H9 (cell line): ENCODE results near the gene MUC5AC. TPM values are rescaled to one million over a fixed set of nuclear protein-coding genes. Genes with fewer than 3 reads are reported as not detected.
"Not testable (repeated sequence)": the region's sequence is repeated elsewhere in the genome, so short reads cannot be mapped to it uniquely, and the experiment has no call there.

Experiments
- DNase-seq: peaks from one replicate; pipeline ENCODE4 v3.0.0-alpha.2; 2017
- H2AFZ ChIP-seq: one replicate; pipeline ENCODE4 v1.6.1; 2013; ENCODE audit warnings: mild to moderate bottlenecking, low read length, control low read depth, moderate library complexity
- H2AK5ac ChIP-seq: 2 replicates; pipeline ENCODE4 v1.6.1; 2013; ENCODE audit warnings: low read length, control low read depth, mixed read lengths; ENCODE audit not compliant: insufficient read length
- H2BK120ac ChIP-seq: one replicate; pipeline ENCODE4 v1.6.1; 2013; ENCODE audit warnings: low read depth, mild to moderate bottlenecking, low read length, control low read depth, inconsistent platforms; ENCODE audit not compliant: poor library complexity, severe bottlenecking
- H2BK12ac ChIP-seq: 2 replicates; pipeline ENCODE4 v1.6.1; 2013; ENCODE audit warnings: low read length, control low read depth, mixed read lengths, low read depth; ENCODE audit not compliant: insufficient read length
- H2BK15ac ChIP-seq: 2 replicates; pipeline ENCODE4 v1.6.1; 2013; ENCODE audit warnings: low read depth, low read length, control low read depth
- H2BK20ac ChIP-seq: one replicate; pipeline ENCODE4 v1.6.1; 2013; ENCODE audit warnings: low read depth, mild to moderate bottlenecking, low read length, control low read depth, inconsistent platforms; ENCODE audit not compliant: poor library complexity, severe bottlenecking
- H2BK5ac ChIP-seq: 2 replicates; pipeline ENCODE4 v1.6.1; 2013; ENCODE audit warnings: low read length, control low read depth, mixed read lengths; ENCODE audit not compliant: insufficient read length
- H3K14ac ChIP-seq: 2 replicates; pipeline ENCODE4 v1.6.1; 2013; ENCODE audit warnings: low read length, control low read depth; ENCODE audit not compliant: insufficient read depth
- H3K18ac ChIP-seq: 2 replicates; pipeline ENCODE4 v1.6.1; 2013; ENCODE audit warnings: low read depth, mild to moderate bottlenecking, mixed read lengths, low read length, control low read depth; ENCODE audit not compliant: insufficient read length
- H3K23ac ChIP-seq: 2 replicates; pipeline ENCODE4 v1.6.1; 2013; ENCODE audit warnings: low read length, control low read depth, mixed read lengths, low read depth; ENCODE audit not compliant: insufficient read length
- H3K23me2 ChIP-seq: 2 replicates; pipeline ENCODE4 v1.6.1; 2013; ENCODE audit warnings: low read depth, mild to moderate bottlenecking, mixed read lengths, low read length, control low read depth; ENCODE audit not compliant: insufficient read length, poor library complexity, severe bottlenecking
- H3K27ac ChIP-seq: 2 replicates; pipeline ENCODE4 v1.5.1; 2013; ENCODE audit warnings: low read length, control low read depth, mixed read lengths, low read depth; ENCODE audit not compliant: insufficient read length
- H3K27me3 ChIP-seq: 2 replicates; pipeline ENCODE4 v1.6.1; 2013; ENCODE audit warnings: low read length, control low read depth, inconsistent platforms; ENCODE audit not compliant: insufficient read depth
- H3K4ac ChIP-seq: 2 replicates; pipeline ENCODE4 v1.6.1; 2013; ENCODE audit warnings: low read depth, mild to moderate bottlenecking, control low read depth, inconsistent platforms, low read length, moderate library complexity
- H3K4me1 ChIP-seq: 2 replicates; pipeline ENCODE4 v1.6.1; 2013; ENCODE audit warnings: low read length, control low read depth, inconsistent platforms; ENCODE audit not compliant: insufficient read depth
- H3K4me2 ChIP-seq: 2 replicates; pipeline ENCODE4 v1.6.1; 2013; ENCODE audit warnings: low read length, control low read depth, mixed read lengths; ENCODE audit not compliant: insufficient read length, insufficient read depth
- H3K56ac ChIP-seq: 2 replicates; pipeline ENCODE4 v1.6.1; 2013; ENCODE audit warnings: low read depth, mild to moderate bottlenecking, mixed read lengths, low read length, control low read depth; ENCODE audit not compliant: insufficient read length
- H3K79me1 ChIP-seq: 2 replicates; pipeline ENCODE4 v1.6.1; 2013; ENCODE audit warnings: low read depth, mild to moderate bottlenecking, moderate library complexity, low read length, control low read depth, inconsistent platforms; ENCODE audit not compliant: insufficient read depth, poor library complexity, severe bottlenecking
- H3K79me2 ChIP-seq: 2 replicates; pipeline ENCODE4 v1.6.1; 2013; ENCODE audit warnings: low read length, control low read depth, inconsistent platforms; ENCODE audit not compliant: insufficient read depth
- H3K9ac ChIP-seq: 2 replicates; pipeline ENCODE4 v1.6.1; 2013; ENCODE audit warnings: low read length, control low read depth, mixed read lengths; ENCODE audit not compliant: insufficient read length; ENCODE audit errors: extremely low read depth
- H3K9me3 ChIP-seq: one replicate; pipeline ENCODE4 v1.6.1; 2013; ENCODE audit warnings: low read depth, low read length, inconsistent platforms; ENCODE audit not compliant: control insufficient read depth
- H3T11ph ChIP-seq: one replicate; pipeline ENCODE4 v1.6.1; 2013; ENCODE audit warnings: mild to moderate bottlenecking, low read length, control low read depth, inconsistent platforms
- H4K20me1 ChIP-seq: one replicate; pipeline ENCODE4 v1.6.1; 2013; ENCODE audit not compliant: control insufficient read depth, insufficient read length, insufficient read depth
- H4K5ac ChIP-seq: 2 replicates; pipeline ENCODE4 v1.6.1; 2013; ENCODE audit warnings: low read depth, mild to moderate bottlenecking, mixed read lengths, low read length, control low read depth; ENCODE audit not compliant: insufficient read length
- H4K8ac ChIP-seq: replicated peaks from 2 replicates; pipeline ENCODE4 v1.6.1; 2013; ENCODE audit warnings: low read length, control low read depth, mixed read lengths, low read depth; ENCODE audit not compliant: insufficient read length
- H4K91ac ChIP-seq: 2 replicates; pipeline ENCODE4 v1.6.1; 2013; ENCODE audit warnings: low read depth, mild to moderate bottlenecking, moderate library complexity, mixed read lengths, low read length, control low read depth; ENCODE audit not compliant: insufficient read length
- H3K27ac Mint-ChIP-seq, 3 experiments: 2 replicates in 2 of 3; 3 replicates in 1 of 3; pipeline ENCODE4 v1.8.0; 2020 to 2021; ENCODE audit warnings: mixed read lengths in 3 of 3, mild to moderate bottlenecking in 1 of 3, moderate library complexity in 1 of 3
- H3K27me3 Mint-ChIP-seq: 2 replicates; pipeline ENCODE4 v1.8.0; 2021; ENCODE audit warnings: low read depth, mild to moderate bottlenecking, moderate library complexity, mixed read lengths
- H3K36me3 Mint-ChIP-seq, 3 experiments: 2 replicates in 2 of 3; 3 replicates in 1 of 3; pipeline ENCODE4 v1.8.0; 2020 to 2021; ENCODE audit warnings: low read depth in 3 of 3, mixed read lengths in 3 of 3; ENCODE audit not compliant: insufficient read depth in 1 of 3
- H3K4me1 Mint-ChIP-seq, 2 experiments: 2 replicates each; pipeline ENCODE4 v1.8.0; 2020; ENCODE audit warnings: mixed read lengths in 2 of 2
- H3K4me3 Mint-ChIP-seq, 2 experiments: 2 replicates in 1 of 2; 3 replicates in 1 of 2; pipeline ENCODE4 v1.8.0; 2020 to 2021; ENCODE audit warnings: mild to moderate bottlenecking in 2 of 2, mixed read lengths in 2 of 2, moderate library complexity in 1 of 2
- H3K9me3 Mint-ChIP-seq, 2 experiments: 2 replicates in 1 of 2; 3 replicates in 1 of 2; pipeline ENCODE4 v1.8.0; 2020; ENCODE audit warnings: mild to moderate bottlenecking in 2 of 2, mixed read lengths in 2 of 2, moderate library complexity in 1 of 2
- CTCF ChIP-seq: fragments of 200-600 bp; sonication (generic); conservative IDR thresholded peaks from 3 replicates; pipeline ENCODE4 v1.8.0; 2021; ENCODE audit warnings: antibody characterized with exemption, mild to moderate bottlenecking
- WGBS: extraction: QIAGEN DNeasy Blood & Tissue Kit; methylation state at CpG from one replicate; pipeline ENCODE4 v1.1.7; 2013; ENCODE audit warnings: missing lambda C conversion rate, low lambda C conversion rate, mixed read lengths; ENCODE audit not compliant: insufficient read length; ENCODE audit errors: extremely low coverage; 5-methylcytosine and 5-hydroxymethylcytosine counted together
- total RNA-seq: library from RNA; stranded (reverse); gene quantifications from 2 replicates; pipeline ENCODE4 v1.2.1, GENCODE V29; 2021

The MUC5AC gene
- total RNA-seq, 1 experiment from 2014 or later, result not detected

GRCh38 chr11:1211838-1212237 is 54.1 kb downstream of the MUC5AC start:
- no peak overlapping the region for H2AFZ ChIP-seq
- no peak overlapping the region for H3K27ac ChIP-seq
- no peak for DNase-seq
- H3K9me3 Mint-ChIP-seq, result peaks cover 41% of the 10 kb centered on the region in 2 experiments
- no peak overlapping the region for H4K91ac ChIP-seq
- no peak overlapping the region for H3K27ac Mint-ChIP-seq
- no peaks in the 10 kb centered on the region for H3K79me2 ChIP-seq
- H3K9me3 ChIP-seq, result peaks cover 8% of the 10 kb centered on the region
- no peak overlapping the region for H2BK5ac ChIP-seq
- H3K27me3 Mint-ChIP-seq, result peaks cover 70% of the 10 kb centered on the region
- H3K4me1 ChIP-seq, result no peaks in the 10 kb centered on the region
- H3K9ac ChIP-seq, result no peak overlapping the region
- H3K79me1 ChIP-seq, result no peaks in the 10 kb centered on the region
- no peaks in the 10 kb centered on the region for H3K4me1 Mint-ChIP-seq
- H4K20me1 ChIP-seq, result no peaks in the 10 kb centered on the region
- H2BK20ac ChIP-seq, result no peak overlapping the region
- no peak overlapping the region for H3K18ac ChIP-seq
- no peak overlapping the region for H2AK5ac ChIP-seq
- H3K4me3 Mint-ChIP-seq, result no peak overlapping the region
- peaks cover 0 to 3% (median 0%) of the 10 kb centered on the region in 3 experiments; a peak in 3 of 7 replicates for H3K36me3 Mint-ChIP-seq
- H3K4ac ChIP-seq, result no peak overlapping the region
- H2BK15ac ChIP-seq, result no peak overlapping the region
- TF ChIP-seq CTCF, result no peak
- no peak overlapping the region for H2BK120ac ChIP-seq
- no peak overlapping the region for H3K56ac ChIP-seq
- no peak overlapping the region for H3K4me2 ChIP-seq
- no CpG with 5 or more reads among the region's 2 CpGs for WGBS
- H3K14ac ChIP-seq, result no peak overlapping the region
- H2BK12ac ChIP-seq, result no peak overlapping the region
- no peak overlapping the region for H4K8ac ChIP-seq
- H3T11ph ChIP-seq, result no peak overlapping the region
- no peak overlapping the region for H4K5ac ChIP-seq
- H3K27me3 ChIP-seq, result no peaks in the 10 kb centered on the region
- no peak overlapping the region for H3K23ac ChIP-seq
- H3K23me2 ChIP-seq, result no peaks in the 10 kb centered on the region

GRCh38 chr11:1215826-1216225 is 58.1 kb downstream of the MUC5AC start:
- H3K36me3 Mint-ChIP-seq, H2AFZ ChIP-seq, H4K8ac ChIP-seq, H3K9ac ChIP-seq, H3K9me3 ChIP-seq, H3K79me1 ChIP-seq, H2BK120ac ChIP-seq, H3T11ph ChIP-seq, H2BK12ac ChIP-seq, H3K23me2 ChIP-seq, H3K27ac Mint-ChIP-seq, DNase-seq, H2AK5ac ChIP-seq, H3K79me2 ChIP-seq, H4K91ac ChIP-seq, H3K4ac ChIP-seq, H2BK20ac ChIP-seq, H4K5ac ChIP-seq, H3K4me2 ChIP-seq, H3K23ac ChIP-seq, H4K20me1 ChIP-seq, H3K4me1 ChIP-seq, H3K18ac ChIP-seq, H3K27ac ChIP-seq, H3K4me1 Mint-ChIP-seq, H2BK15ac ChIP-seq, H2BK5ac ChIP-seq, H3K14ac ChIP-seq, H3K27me3 ChIP-seq, H3K4me3 Mint-ChIP-seq, H3K56ac ChIP-seq: not testable (repeated sequence)
- WGBS, result no CpG with 5 or more reads among the region's 8 CpGs
- peaks cover 24 to 30% of the 10 kb centered on the region in 2 experiments for H3K9me3 Mint-ChIP-seq
- H3K27me3 Mint-ChIP-seq, result peaks cover 66% of the 10 kb centered on the region
